IMR-90 (cell line): ENCODE measurements around the gene UQCRQ. TPM values are rescaled to one million over a fixed set of nuclear protein-coding genes. Genes with fewer than 3 reads are reported as not detected.

Source experiments
- ATAC-seq: fragments of 200-7000 bp; cut with Tn5 transposase; 2 replicates; pipeline ENCODE4 v1.9.1; 2020; ENCODE audit warnings: low read depth, mild to moderate bottlenecking, moderate library complexity
- BruUV-seq: library from RNA; stranded (reverse); fragments of 400-500 nt; replicated peaks from 2 replicates; lab custom pipeline; 2021; lab: Mats Ljungman, UMichigan
- CTCF ChIA-PET: fragments of 300-600 bp; formaldehyde crosslinking; extraction: SDS; loops from one replicate; lab custom pipeline; 2021; ENCODE audit warnings: antibody characterized with exemption; lab: Yijun Ruan, JAX
- POLR2A ChIA-PET: fragments of 300-600 bp; sonication (Branson Sonifier 250); formaldehyde crosslinking; loops from one replicate; lab custom pipeline; 2022; ENCODE audit warnings: antibody characterized with exemption; ENCODE audit not compliant: unreplicated experiment; lab: Charles Lee
- DNase-seq: peaks from one replicate; pipeline ENCODE4 v3.0.0; 2013
- H2AFZ ChIP-seq: replicated peaks from 2 replicates; pipeline ENCODE3; 2013; ENCODE audit warnings: low read length, mild to moderate bottlenecking; ENCODE audit not compliant: poor library complexity
- H2AK5ac ChIP-seq: 2 replicates; pipeline ENCODE4 v1.6.1; 2013; ENCODE audit warnings: low read depth, low read length, inconsistent platforms
- H2AK9ac ChIP-seq: replicated peaks from 2 replicates; pipeline ENCODE3; 2013; ENCODE audit warnings: mild to moderate bottlenecking, low read depth, low read length, moderate library complexity; ENCODE audit not compliant: poor library complexity
- H2BK120ac ChIP-seq: 2 replicates; pipeline ENCODE4 v1.6.1; 2013; ENCODE audit warnings: low read depth, low read length, inconsistent platforms
- H2BK15ac ChIP-seq: 3 replicates; pipeline ENCODE4 v1.6.1; 2013; ENCODE audit warnings: low read depth, low read length, inconsistent platforms
- H2BK20ac ChIP-seq: 2 replicates; pipeline ENCODE4 v1.6.1; 2013; ENCODE audit warnings: low read depth, mild to moderate bottlenecking, inconsistent platforms, low read length, moderate library complexity
- H2BK5ac ChIP-seq: 2 replicates; pipeline ENCODE4 v1.6.1; 2013; ENCODE audit warnings: mild to moderate bottlenecking, low read depth, low read length, inconsistent platforms; ENCODE audit not compliant: poor library complexity, severe bottlenecking
- H3K14ac ChIP-seq: replicated peaks from 2 replicates; pipeline ENCODE4 v1.6.1; 2013; ENCODE audit warnings: low read depth, low read length, inconsistent platforms
- H3K18ac ChIP-seq: 2 replicates; pipeline ENCODE4 v1.6.1; 2013; ENCODE audit warnings: low read depth, low read length, control low read depth
- H3K23ac ChIP-seq: 2 replicates; pipeline ENCODE4 v1.6.1; 2013; ENCODE audit warnings: low read depth, low read length, inconsistent platforms
- H3K27ac ChIP-seq: 2 replicates; pipeline ENCODE4 v1.5.1; 2013; ENCODE audit warnings: mild to moderate bottlenecking, control low read depth, low read length; ENCODE audit not compliant: insufficient read depth
- H3K27me3 ChIP-seq: 2 replicates; pipeline ENCODE4 v1.6.1; 2013; ENCODE audit warnings: low read length; ENCODE audit not compliant: control insufficient read depth, insufficient read depth
- H3K36me3 ChIP-seq: 2 replicates; pipeline ENCODE4 v1.6.1; 2013; ENCODE audit warnings: low read length, mixed read lengths; ENCODE audit not compliant: control insufficient read depth, insufficient read depth
- H3K4ac ChIP-seq: 2 replicates; pipeline ENCODE4 v1.6.1; 2013; ENCODE audit warnings: low read depth, low read length, inconsistent platforms
- H3K4me1 ChIP-seq: 2 replicates; pipeline ENCODE4 v1.6.1; 2013; ENCODE audit warnings: low read length, mixed read lengths; ENCODE audit not compliant: control insufficient read depth, insufficient read depth
- H3K4me2 ChIP-seq: 2 replicates; pipeline ENCODE4 v1.6.1; 2013; ENCODE audit warnings: low read depth, mild to moderate bottlenecking, control low read depth, low read length, moderate library complexity
- H3K4me3 ChIP-seq: 2 replicates; pipeline ENCODE4 v1.5.1; 2013; ENCODE audit warnings: low read depth, mild to moderate bottlenecking, control low read depth, low read length, moderate library complexity; ENCODE audit not compliant: insufficient read depth
- H3K56ac ChIP-seq: 2 replicates; pipeline ENCODE4 v1.6.1; 2013; ENCODE audit warnings: low read length, inconsistent platforms; ENCODE audit not compliant: insufficient read depth; ENCODE audit errors: extremely low read depth
- H3K79me1 ChIP-seq, 2 experiments: 2 replicates each; pipeline ENCODE4 v1.6.1; 2013; ENCODE audit warnings: low read length in 2 of 2, inconsistent platforms in 1 of 2, low read depth in 1 of 2
- H3K9ac ChIP-seq: 2 replicates; pipeline ENCODE4 v1.6.1; 2013; ENCODE audit warnings: low read depth, low read length, control low read depth
- H3K9me1 ChIP-seq: 2 replicates; pipeline ENCODE4 v1.6.1; 2013; ENCODE audit warnings: low read length, inconsistent platforms; ENCODE audit not compliant: insufficient read depth
- H3K9me3 ChIP-seq: 2 replicates; pipeline ENCODE4 v1.6.1; 2013; ENCODE audit warnings: low read length; ENCODE audit not compliant: control insufficient read depth, insufficient read depth
- H4K20me1 ChIP-seq: 2 replicates; pipeline ENCODE4 v1.6.1; 2013; ENCODE audit warnings: low read length, inconsistent platforms; ENCODE audit not compliant: insufficient read depth
- H4K5ac ChIP-seq: 2 replicates; pipeline ENCODE4 v1.6.1; 2013; ENCODE audit warnings: mild to moderate bottlenecking, low read depth, low read length, control low read depth
- H4K8ac ChIP-seq, 2 experiments: 2 replicates each; pipeline ENCODE4 v1.6.1; 2013; ENCODE audit warnings: low read depth in 2 of 2, low read length in 2 of 2, control low read depth in 1 of 2, inconsistent platforms in 1 of 2
- H4K91ac ChIP-seq: 2 replicates; pipeline ENCODE4 v1.6.1; 2013; ENCODE audit warnings: low read depth, low read length, inconsistent platforms; ENCODE audit not compliant: insufficient read depth
- CHD1 ChIP-seq: IDR thresholded peaks from 2 replicates; pipeline ENCODE4 v1.6.1; 2012; ENCODE audit warnings: low read depth, low read length, improper control_type of control experiment
- FOS ChIP-seq: fragments of 150-350 bp; IDR thresholded peaks from 2 replicates; pipeline ENCODE4 v1.6.1; 2016; ENCODE audit warnings: low read depth, low read length
- MAFK ChIP-seq: IDR thresholded peaks from 2 replicates; pipeline ENCODE4 v1.6.1; 2012; ENCODE audit warnings: low read depth, low read length, improper control_type of control experiment
- MAZ ChIP-seq: IDR thresholded peaks from 2 replicates; pipeline ENCODE4 v1.6.1; 2012; ENCODE audit warnings: low read depth, mild to moderate bottlenecking, low read length, improper control_type of control experiment, moderate library complexity, borderline replicate concordance
- POLR2A ChIP-seq: IDR thresholded peaks from 2 replicates; pipeline ENCODE4 v1.6.1; 2012; ENCODE audit warnings: mild to moderate bottlenecking, low read depth, low read length
- RAD21 ChIP-seq: IDR thresholded peaks from 2 replicates; pipeline ENCODE4 v1.6.1; 2012; ENCODE audit warnings: low read length, improper control_type of control experiment
- RCOR1 ChIP-seq: IDR thresholded peaks from 2 replicates; pipeline ENCODE4 v1.6.1; 2012; ENCODE audit warnings: mild to moderate bottlenecking, low read length, improper control_type of control experiment; ENCODE audit not compliant: insufficient replicate concordance
- SMC3 ChIP-seq: fragments of 150-350 bp; IDR thresholded peaks from 2 replicates; pipeline ENCODE4 v1.6.1; 2016; ENCODE audit warnings: low read depth, mild to moderate bottlenecking, antibody characterized with exemption, low read length, moderate library complexity
- WGBS, 2 experiments: methylation state at CpG; one replicate each; pipeline versions ENCODE4 v1.1.5 to v1.1.7; 2013; ENCODE audit warnings: missing lambda C conversion rate in 2 of 2; ENCODE audit not compliant: insufficient read length in 1 of 2; ENCODE audit errors: extremely low coverage in 2 of 2; 5-methylcytosine and 5-hydroxymethylcytosine counted together
- dilution Hi-C: fragments of 300-500 bp; cut with HindIII; formaldehyde crosslinking; loops from one replicate; pipeline ENCODE4 v1.14.3; 2018; ENCODE audit warnings: low sequenced_read_pairs; ENCODE audit not compliant: unreplicated experiment
- in situ Hi-C: fragments of 300-500 bp; cut with MboI; formaldehyde crosslinking; loops from 3 replicates; pipeline ENCODE4 v1.14.3; 2019; ENCODE audit warnings: low sequenced_read_pairs, inconsistent platforms, mixed read lengths
- intact Hi-C: fragments of 100-400 bp; cut with micrococcal nuclease; formaldehyde crosslinking; loops from 2 replicates; pipeline ENCODE4 v1.10.0; 2022
- polyA plus RNA-seq, 3 experiments: library from polyadenylated mRNA; depleted of rRNA; stranded (reverse); fragments of >200 nt; gene quantifications; 2 replicates each; pipeline ENCODE4 v1.2.3, GENCODE V29; 2012; ENCODE audit warnings: low replicate concordance in 1 of 3
- total RNA-seq: library from RNA; depleted of rRNA; stranded (reverse); fragments of >200 nt; gene quantifications from 2 replicates; pipeline ENCODE4 v1.2.3, GENCODE V29; 2012
- TF ChIP-seq, protein P1 (sequence below): fragments of 150-350 bp; IDR thresholded peaks from 2 replicates; pipeline ENCODE4 v1.6.1; 2016; ENCODE audit warnings: low read depth, mild to moderate bottlenecking, low read length, moderate library complexity, borderline replicate concordance
- TF ChIP-seq, protein P2 (sequence below): fragments of 150-350 bp; IDR thresholded peaks from 2 replicates; pipeline ENCODE4 v1.6.1; 2017; ENCODE audit warnings: mild to moderate bottlenecking, antibody characterized with exemption, low read length, low read depth
- TF ChIP-seq, protein P3 (sequence below): conservative IDR thresholded peaks from 2 replicates; pipeline ENCODE4 v1.5.1; 2012; ENCODE audit warnings: mild to moderate bottlenecking, low read depth, low read length, improper control_type of control experiment

The UQCRQ gene
- total and polyA plus RNA-seq, 2 of the 4 experiments (the other 2 are of a cell fraction) = 73.7 to 292 TPM

DNA sequence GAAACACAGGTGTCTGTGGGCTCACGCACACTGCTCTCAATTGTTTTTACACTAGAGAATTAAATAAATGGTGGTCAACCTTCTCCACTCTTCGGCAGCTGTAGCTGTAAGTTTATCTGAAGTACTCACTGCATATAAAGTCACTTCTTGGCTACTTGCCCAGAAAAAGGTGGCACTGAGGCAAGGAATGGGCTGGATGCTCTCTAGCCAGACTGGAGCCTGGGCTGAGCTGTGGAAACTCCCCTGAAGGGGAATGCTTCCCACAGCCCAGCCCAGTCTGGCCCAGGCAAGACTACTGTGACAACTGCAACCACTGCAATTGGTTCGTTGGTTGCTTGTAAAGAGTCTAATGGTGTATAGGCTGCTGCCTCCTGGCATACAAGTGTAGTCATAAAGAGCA lies 11.5 kb downstream of the UQCRQ start:
- H3K18ac ChIP-seq = no peak overlapping the region
- no peak overlapping the region for H3K14ac ChIP-seq
- no peak overlapping the region for H3K4ac ChIP-seq
- DNase-seq = peak; percentile 82
- H2BK120ac ChIP-seq = no peak overlapping the region
- BruUV-seq = no TSS peak
- TF ChIP-seq POLR2A (no peak), SMC3 (no peak), RCOR1 (no peak), MAFK (no peak), CHD1 (no peak), MAZ (no peak), FOS (no peak), RAD21 (no peak)
- TF ChIP-seq, protein P1, sequence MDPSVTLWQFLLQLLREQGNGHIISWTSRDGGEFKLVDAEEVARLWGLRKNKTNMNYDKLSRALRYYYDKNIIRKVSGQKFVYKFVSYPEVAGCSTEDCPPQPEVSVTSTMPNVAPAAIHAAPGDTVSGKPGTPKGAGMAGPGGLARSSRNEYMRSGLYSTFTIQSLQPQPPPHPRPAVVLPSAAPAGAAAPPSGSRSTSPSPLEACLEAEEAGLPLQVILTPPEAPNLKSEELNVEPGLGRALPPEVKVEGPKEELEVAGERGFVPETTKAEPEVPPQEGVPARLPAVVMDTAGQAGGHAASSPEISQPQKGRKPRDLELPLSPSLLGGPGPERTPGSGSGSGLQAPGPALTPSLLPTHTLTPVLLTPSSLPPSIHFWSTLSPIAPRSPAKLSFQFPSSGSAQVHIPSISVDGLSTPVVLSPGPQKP = no peak
- TF ChIP-seq, protein P2, sequence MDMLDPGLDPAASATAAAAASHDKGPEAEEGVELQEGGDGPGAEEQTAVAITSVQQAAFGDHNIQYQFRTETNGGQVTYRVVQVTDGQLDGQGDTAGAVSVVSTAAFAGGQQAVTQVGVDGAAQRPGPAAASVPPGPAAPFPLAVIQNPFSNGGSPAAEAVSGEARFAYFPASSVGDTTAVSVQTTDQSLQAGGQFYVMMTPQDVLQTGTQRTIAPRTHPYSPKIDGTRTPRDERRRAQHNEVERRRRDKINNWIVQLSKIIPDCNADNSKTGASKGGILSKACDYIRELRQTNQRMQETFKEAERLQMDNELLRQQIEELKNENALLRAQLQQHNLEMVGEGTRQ = no peak
- TF ChIP-seq, protein P3, sequence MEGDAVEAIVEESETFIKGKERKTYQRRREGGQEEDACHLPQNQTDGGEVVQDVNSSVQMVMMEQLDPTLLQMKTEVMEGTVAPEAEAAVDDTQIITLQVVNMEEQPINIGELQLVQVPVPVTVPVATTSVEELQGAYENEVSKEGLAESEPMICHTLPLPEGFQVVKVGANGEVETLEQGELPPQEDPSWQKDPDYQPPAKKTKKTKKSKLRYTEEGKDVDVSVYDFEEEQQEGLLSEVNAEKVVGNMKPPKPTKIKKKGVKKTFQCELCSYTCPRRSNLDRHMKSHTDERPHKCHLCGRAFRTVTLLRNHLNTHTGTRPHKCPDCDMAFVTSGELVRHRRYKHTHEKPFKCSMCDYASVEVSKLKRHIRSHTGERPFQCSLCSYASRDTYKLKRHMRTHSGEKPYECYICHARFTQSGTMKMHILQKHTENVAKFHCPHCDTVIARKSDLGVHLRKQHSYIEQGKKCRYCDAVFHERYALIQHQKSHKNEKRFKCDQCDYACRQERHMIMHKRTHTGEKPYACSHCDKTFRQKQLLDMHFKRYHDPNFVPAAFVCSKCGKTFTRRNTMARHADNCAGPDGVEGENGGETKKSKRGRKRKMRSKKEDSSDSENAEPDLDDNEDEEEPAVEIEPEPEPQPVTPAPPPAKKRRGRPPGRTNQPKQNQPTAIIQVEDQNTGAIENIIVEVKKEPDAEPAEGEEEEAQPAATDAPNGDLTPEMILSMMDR = no peak
- no peak overlapping the region for H3K9ac ChIP-seq
- H2BK20ac ChIP-seq = no peak overlapping the region
- H3K27ac ChIP-seq = no peak overlapping the region
- H3K27me3 ChIP-seq = no peaks in the 10 kb centered on the region
- H4K5ac ChIP-seq = no peak overlapping the region
- no peak overlapping the region for H2AFZ ChIP-seq
- no peak overlapping the region for H2AK5ac ChIP-seq
- POLR2A ChIA-PET = no interaction called here
- H3K56ac ChIP-seq = no peak overlapping the region
- H2BK15ac ChIP-seq = no peak overlapping the region
- peaks cover 4 to 42% of the 10 kb centered on the region in 2 experiments for H3K79me1 ChIP-seq
- intact Hi-C loops (no loop called here), dilution Hi-C loops (no loop called here), in situ Hi-C loops (no loop called here)
- peaks cover 3% of the 10 kb centered on the region; the same call in 1 of the 2 replicates for H3K4me1 ChIP-seq
- H3K4me2 ChIP-seq = no peak overlapping the region
- H3K4me3 ChIP-seq = no peak overlapping the region
- CTCF ChIA-PET = interaction anchor here (0.5 to 1.6 kb wide), 4 partner anchors 38 to 64 kb away, joined by 3 to 5 read pairs (median 3); no protein-coding TSS in a partner anchor
- H3K36me3 ChIP-seq = peaks cover 31% of the 10 kb centered on the region
- whole genome bisulfite sequencing, 2 experiments = no CpG with 5 or more reads among the region's 3 CpGs
- ATAC-seq = peak; percentile 82
- H3K23ac ChIP-seq = no peak overlapping the region
- peaks cover 14% of the 10 kb centered on the region; the same call in 1 of the 2 replicates for H3K9me1 ChIP-seq
- no peak overlapping the region for H4K91ac ChIP-seq
- no peak overlapping the region for H4K8ac ChIP-seq
- H2BK5ac ChIP-seq = no peak overlapping the region
- peaks cover 10% of the 10 kb centered on the region for H4K20me1 ChIP-seq
- no peaks in the 10 kb centered on the region for H3K9me3 ChIP-seq
- H2AK9ac ChIP-seq = no peak overlapping the region
